GM19438 (cell line): Measurements from ENCODE around the gene HIPK3.

Experiments used
- ATAC-seq: cut with Tn5 transposase; IDR thresholded peaks from one replicate; pipeline ENCODE4 v1.9.1; 2021; ENCODE audit warnings: low read depth; ENCODE audit not compliant: unreplicated experiment

Gene HIPK3

DNA sequence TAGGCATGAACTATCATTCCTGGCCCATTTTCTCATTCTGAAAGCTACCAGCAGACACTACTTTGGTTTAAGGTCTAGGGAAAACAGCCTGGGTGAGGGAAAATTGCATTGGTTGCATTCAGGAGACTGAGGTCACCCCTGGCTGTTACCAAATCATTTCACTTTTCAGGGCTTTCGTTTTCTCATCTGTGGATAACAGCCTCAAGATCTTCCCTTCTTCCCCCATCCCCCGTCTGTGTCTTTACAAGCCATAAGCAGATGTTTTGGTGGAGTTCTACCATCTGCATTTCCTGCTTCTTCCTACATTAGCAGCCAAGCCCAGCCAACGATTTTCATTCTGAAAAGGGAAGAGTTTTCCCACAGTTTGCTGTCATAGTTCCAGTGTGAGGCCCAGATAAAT lies 130.4 kb downstream of the HIPK3 start:
- ATAC-seq: peak; percentile 50

DNA sequence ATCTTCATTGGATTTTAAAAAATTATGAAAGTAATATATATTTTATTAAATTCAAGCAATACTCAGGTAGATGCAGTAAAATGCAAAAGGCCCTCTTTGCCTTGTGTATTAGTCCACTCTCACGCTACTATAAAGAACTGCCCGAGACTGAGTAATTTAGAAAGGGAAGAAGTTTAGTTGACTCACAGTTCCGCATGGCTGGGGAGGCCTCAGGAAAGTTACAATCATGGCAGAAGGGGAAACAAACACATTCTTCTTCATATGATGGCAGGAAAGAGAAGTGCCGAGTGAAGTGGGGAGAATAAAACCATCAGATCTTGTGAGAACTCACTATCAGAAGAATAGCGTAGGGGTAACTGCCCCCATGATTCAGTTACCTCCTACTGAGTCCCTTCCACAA lies 130.8 kb downstream of the HIPK3 start:
- ATAC-seq: peak; percentile 59

DNA sequence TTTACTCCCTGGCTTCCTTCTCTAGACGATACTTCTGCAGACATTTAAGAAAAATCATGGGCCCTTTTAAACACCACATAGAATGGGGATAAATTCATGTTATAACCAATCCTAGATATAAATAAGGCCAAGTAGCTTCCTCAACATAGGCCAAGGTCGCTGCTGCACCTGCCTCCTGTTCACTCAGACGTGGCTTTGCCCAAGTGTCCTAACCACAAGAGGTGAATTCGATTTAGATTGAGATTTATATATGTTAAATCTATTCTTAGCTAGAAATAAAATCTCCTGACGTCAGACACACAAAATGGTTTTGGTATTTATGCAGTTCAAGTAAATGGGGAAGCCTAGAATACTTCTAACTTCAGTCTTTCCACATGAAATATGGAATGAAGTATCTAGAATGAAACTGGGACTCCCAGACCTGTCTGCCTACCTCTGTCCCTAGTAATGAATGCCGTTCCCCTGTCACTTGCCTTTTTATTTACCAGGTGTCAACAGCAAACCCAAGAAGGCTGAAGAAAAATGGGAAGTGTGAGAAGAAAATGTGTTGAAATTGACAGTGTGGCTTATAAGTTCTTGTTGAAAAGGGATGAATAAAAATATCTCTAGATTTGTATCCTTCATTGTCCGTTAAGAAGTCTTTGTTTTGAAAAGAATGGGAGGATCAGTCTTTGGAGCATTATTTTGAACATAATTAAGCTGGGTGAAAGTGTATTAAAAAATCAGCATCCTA lies 131.8 kb downstream of the HIPK3 start:
- ATAC-seq: no peak

DNA sequence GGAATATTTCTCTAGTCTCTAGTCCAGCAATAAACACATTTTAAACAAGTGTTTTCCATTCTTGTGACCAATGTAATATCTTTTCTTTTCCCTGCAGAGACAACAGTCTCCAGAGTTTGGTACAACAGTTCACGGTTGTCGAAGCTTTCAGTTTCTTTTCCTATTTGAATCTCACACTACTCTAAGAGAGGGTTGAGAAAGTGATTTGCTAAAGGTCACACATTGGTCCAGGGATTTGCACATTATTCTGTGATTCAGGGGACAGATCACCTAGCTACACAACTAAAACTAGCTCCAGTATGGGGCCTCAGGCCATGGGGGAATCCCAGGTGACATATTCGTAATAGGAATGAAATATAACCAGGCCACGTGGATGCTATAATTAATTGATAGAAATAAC lies 132.5 kb downstream of the HIPK3 start:
- ATAC-seq: no peak

DNA sequence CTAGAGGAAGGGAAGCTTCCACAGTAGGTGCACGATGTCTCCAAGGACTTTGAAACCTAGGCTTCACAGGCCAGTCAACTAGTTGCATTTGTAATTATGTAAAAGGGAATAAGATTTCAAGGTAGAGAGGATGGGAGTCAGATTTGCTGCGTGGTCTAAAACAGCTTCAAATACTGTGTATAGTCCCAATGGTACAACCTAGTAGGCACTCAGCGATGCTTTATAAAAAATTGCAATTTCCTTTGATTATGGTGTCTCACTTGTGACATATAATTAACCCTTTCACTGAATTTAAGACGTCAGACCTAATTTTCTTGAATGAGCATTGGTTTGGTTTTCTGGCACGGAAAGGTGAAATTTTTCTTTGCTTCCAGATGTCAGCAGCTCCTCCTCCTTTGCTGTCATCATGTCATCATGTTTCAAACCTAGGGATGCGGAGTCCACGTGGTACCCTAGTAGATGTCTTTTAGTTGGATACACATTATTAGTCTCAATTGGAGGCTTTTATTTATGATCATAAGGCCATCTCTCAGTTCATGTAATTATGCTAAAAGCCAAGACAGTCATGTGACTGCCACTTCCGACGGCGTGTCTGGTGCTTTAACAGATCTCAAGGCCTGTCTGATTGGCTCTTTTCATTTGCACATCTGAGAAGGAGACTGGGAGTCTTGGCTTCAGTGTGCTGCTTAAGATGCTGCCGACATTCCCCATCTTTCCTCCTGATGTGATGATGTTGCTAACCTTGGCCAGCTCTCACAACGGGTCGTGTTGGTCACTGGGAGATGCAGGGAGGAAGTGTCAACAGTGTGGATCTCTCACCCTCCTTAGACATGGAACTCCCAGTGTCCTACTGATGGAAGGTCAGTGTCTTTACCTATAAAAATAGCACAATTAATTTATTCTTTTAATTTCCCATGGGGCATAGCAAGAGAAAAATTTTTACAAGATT lies 134.0 kb downstream of the HIPK3 start:
- ATAC-seq: no peak

DNA sequence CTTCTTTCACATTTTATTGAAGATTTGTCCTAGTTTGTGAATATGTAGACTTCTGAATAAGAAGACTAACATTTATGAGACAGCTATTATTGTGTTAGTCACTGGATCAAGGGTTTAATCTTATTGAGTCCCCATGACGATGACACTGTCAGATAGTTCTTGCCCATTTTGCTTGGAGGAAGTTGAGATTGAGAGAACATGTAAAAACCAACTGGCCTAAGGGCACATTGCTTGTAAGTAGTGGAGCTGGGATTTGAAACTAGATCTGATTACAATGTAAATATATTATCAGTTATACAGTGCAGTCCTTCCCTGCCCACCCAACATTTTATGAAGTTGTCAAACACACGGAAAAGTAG lies 134.7 kb downstream of the HIPK3 start:
- no peak for ATAC-seq

DNA sequence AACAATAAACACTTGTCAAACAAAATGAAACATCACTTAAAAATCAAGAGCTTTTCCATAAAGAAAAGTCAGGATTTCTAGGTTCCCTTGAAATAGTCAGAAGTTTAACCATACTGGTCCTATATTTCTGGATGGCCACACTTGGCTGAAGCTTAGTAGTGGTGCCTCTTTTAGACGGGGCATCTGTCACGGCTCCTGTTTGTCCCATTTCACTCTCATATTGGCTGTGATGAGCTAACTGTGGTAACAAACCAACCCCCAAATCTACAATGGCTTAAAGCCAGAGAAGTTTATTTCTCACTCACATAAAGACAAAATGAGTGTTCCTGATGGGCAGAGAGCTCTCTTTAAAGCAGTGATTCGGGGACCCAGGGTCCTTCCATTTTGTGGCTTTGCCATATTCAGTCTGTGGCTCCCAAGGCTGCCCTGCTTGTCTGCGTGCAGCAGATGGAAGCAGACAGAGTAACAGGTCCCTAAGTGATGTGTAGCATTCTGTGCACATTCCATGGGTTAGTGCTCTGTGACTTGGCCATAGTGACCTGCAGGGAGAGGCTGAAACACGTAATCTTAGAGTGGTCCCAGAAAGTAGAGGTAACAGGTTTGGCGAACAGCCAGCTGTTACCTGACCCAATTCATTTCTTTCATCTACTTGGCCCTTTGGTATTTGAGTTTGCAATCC lies 137.4 kb downstream of the HIPK3 start:
- no peak for ATAC-seq

DNA sequence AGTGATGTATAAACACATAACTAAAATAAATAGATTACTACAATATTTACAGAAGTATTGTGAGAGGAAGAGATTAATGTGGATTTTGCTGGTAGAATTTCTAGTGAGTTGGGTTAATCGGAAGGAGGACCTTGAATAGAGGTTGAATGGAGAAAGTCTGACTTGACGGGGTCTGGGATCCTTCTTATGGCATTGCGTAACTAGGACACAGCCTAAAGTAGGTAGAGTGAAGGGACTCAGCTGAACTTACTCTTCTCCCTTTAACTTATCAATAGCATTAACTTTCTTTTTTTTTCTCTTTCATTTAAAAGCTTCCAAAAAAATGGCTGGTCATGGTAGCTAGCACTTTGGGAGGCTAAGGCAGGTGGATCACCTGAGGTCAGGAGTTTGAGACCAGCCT lies 139.2 kb downstream of the HIPK3 start:
- no peak for ATAC-seq

DNA sequence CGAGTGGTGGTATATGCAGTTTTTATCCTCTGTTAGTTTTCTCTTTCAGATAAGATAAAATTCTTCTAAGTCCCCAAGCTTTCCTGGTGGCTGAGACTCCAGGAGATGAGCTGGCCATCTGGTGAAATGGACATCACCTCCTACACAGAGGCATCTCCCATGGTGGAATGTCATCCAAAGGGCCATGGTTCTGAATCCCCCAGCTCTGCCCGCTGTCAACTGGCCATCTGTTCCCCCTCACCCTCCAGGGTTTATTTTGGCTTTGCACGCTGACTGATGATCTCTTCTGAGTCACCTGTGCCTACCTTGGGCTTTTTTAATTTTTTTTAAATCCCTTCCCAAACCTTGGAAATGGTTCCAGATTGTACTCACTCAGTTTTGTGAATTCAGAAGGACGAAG lies 142.2 kb downstream of the HIPK3 start:
- ATAC-seq: no peak

DNA sequence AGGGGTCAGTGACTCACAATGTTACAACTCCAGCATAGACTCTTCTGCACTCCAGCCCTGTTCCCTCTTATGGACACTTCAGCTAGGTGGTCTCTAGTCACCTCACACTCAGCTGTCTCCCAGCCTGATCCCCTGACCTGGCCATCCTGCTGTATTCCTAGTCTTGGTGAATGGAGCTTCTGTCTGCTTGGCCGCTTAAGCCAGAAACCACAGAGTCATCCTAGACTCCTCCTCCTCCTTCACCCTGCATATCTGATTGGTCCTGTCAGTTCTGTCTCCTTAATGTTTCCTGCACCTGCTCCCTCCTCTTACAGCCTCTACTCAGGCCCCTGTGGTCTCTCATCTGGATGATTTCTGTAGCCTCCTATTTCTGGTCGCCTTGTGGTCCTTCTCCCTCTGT lies 144.9 kb downstream of the HIPK3 start:
- peak; percentile 75 for ATAC-seq

DNA sequence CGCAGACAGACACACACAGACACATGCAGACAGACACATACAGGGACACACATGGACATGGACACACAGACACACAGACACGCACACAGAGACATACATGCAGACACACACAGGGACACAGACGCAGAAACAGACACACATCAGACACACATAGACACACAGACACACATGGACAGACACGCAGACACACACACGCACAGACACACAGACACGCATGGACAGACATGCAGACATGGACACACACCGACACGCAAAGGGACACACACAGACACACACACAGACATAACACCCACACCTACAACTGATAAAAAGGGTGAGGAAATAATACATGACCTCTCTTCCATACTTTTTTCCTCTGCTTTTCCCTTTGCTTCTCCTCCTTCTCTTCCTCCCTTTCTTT lies 146.2 kb downstream of the HIPK3 start:
- ATAC-seq: no peak

DNA sequence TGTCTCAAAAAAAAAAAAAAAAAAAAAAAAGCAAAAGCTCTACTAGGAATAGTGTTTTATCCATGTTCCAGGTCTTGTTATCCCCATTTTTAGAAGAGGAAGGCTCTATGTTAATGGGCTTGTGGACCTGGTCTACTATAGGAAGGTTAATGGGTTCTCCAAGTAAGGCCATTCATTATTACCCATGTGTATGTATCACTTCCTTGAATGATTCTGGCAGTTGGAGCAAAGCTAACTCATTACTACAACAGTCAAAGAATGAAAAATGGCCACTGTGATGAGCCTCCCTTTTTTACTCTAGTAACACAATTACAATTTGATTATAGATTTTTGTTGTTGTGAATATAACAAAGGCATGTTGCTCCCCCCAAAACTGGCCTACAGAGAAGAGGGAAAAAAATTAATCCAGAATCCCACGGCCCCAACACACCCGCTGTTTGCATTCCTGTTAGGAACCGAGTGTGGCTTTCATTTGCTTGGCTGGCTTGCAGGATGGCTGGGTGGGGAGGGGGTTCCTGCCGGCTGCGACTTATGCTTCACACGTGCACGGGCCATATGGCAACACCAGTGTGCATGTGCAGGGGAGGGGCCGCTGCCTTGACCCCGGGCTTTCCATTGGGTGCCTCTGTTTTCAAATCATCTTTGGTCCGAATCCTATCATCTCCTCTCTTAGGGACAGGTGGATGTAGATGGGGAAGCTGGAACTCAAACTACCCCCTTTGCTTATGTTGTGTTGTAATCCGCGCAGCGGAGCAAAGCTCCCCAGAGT lies 148.8 kb downstream of the HIPK3 start:
- no peak for ATAC-seq
